ENCODE data around the gene GJC2. TPM values are rescaled to one million over a fixed set of nuclear protein-coding genes. Genes with fewer than 3 reads are reported as not detected.

GJC2 gene
- total RNA-seq, 1 experiment from 2014 or later: 1.2 TPM

GRCh38 chr1:228106800-228107054 is 43.0 kb upstream of the GJC2 start:
- TF ChIP-seq, protein P1, sequence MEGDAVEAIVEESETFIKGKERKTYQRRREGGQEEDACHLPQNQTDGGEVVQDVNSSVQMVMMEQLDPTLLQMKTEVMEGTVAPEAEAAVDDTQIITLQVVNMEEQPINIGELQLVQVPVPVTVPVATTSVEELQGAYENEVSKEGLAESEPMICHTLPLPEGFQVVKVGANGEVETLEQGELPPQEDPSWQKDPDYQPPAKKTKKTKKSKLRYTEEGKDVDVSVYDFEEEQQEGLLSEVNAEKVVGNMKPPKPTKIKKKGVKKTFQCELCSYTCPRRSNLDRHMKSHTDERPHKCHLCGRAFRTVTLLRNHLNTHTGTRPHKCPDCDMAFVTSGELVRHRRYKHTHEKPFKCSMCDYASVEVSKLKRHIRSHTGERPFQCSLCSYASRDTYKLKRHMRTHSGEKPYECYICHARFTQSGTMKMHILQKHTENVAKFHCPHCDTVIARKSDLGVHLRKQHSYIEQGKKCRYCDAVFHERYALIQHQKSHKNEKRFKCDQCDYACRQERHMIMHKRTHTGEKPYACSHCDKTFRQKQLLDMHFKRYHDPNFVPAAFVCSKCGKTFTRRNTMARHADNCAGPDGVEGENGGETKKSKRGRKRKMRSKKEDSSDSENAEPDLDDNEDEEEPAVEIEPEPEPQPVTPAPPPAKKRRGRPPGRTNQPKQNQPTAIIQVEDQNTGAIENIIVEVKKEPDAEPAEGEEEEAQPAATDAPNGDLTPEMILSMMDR (conservative IDR thresholded peaks at IDR 0.05; ENCODE audit: low read depth, low read length): no peak
- no peak for TF ChIP-seq EZH2phosphoT487 (IDR thresholded peaks at IDR 0.05; ENCODE audit: borderline replicate concordance, low read length)
- no peak for TF ChIP-seq EZH2 (IDR thresholded peaks at IDR 0.05; ENCODE audit: low read length, unreplicated experiment)
- no peak overlapping the region for H2AFZ ChIP-seq (ENCODE audit: low read length)
- H3K27me3 ChIP-seq (ENCODE audit: low read length): no peaks in the 10 kb centered on the region
- intact Hi-C loops (cut with micrococcal nuclease): loop anchor here (10.0 kb wide), 1 partner anchor 542 kb away; the partner anchor contains the start of gene ZNF678
- peaks cover 31% of the 10 kb centered on the region for H3K4me1 ChIP-seq (ENCODE audit: insufficient read depth, low read length)
- no TSS peak for BruUV-seq (replicated peaks)
- no peaks in the 10 kb centered on the region for H4K20me1 ChIP-seq (ENCODE audit: low read length)
- peaks cover 17% of the 10 kb centered on the region; the same call in 1 of the 2 replicates for H3K36me3 ChIP-seq (ENCODE audit: low read depth, low read length)
- no peak overlapping the region for H3K4me3 ChIP-seq (ENCODE audit: low read length)
- CTCF ChIA-PET: no interaction called here
- no peaks in the 10 kb centered on the region for H3F3A ChIP-seq (ENCODE audit: low read length, unreplicated experiment)
- peaks cover 38% of the 10 kb centered on the region for H3K79me2 ChIP-seq (ENCODE audit: low read length)
- POLR2A ChIA-PET (ENCODE audit: unreplicated experiment): no interaction called here
- H3K9me2 ChIP-seq (replicated peaks; ENCODE audit: low read length): no peaks in the 10 kb centered on the region
- no peaks in the 10 kb centered on the region for H3K9me3 ChIP-seq (ENCODE audit: low read length)
- H3K27ac ChIP-seq (ENCODE audit: low read length): no peak overlapping the region
- H3K4me2 ChIP-seq (ENCODE audit: low read length): no peak overlapping the region
- DNase-seq: no peak
- ATAC-seq: no peak
- H3K9ac ChIP-seq (ENCODE audit: low read length): no peak overlapping the region

GRCh38 chr1:228107636-228108035 is 42.1 kb upstream of the GJC2 start:
- peak overlapping the region; percentile 86 for H3K4me2 ChIP-seq (ENCODE audit: low read length)

GRCh38 chr1:228108055-228108690 is 41.6 kb upstream of the GJC2 start:
- CTCF ChIA-PET: interaction anchor here (0.6 kb wide), 1 partner anchor 109 kb away, joined by 7 read pairs; no protein-coding TSS in a partner anchor
- H3K9me3 ChIP-seq (ENCODE audit: low read length): no peaks in the 10 kb centered on the region
- peak overlapping the region; percentile 91 for H3K9ac ChIP-seq (ENCODE audit: low read length)
- peaks cover 28% of the 10 kb centered on the region for H3K4me1 ChIP-seq (ENCODE audit: insufficient read depth, low read length)
- H2AFZ ChIP-seq (ENCODE audit: low read length): no peak overlapping the region
- no peaks in the 10 kb centered on the region for H3K27me3 ChIP-seq (ENCODE audit: low read length)
- no peaks in the 10 kb centered on the region for H3F3A ChIP-seq (ENCODE audit: low read length, unreplicated experiment)
- no peak for DNase-seq
- peak overlapping the region; percentile 87 for H3K4me3 ChIP-seq (ENCODE audit: low read length)
- H3K4me2 ChIP-seq (ENCODE audit: low read length): peak overlapping the region; percentile 86
- ATAC-seq: no peak
- peaks cover 17% of the 10 kb centered on the region; the same call in 1 of the 2 replicates for H3K36me3 ChIP-seq (ENCODE audit: low read depth, low read length)
- TF ChIP-seq EZH2phosphoT487 (IDR thresholded peaks at IDR 0.05; ENCODE audit: borderline replicate concordance, low read length) (no peak), EZH2 (IDR thresholded peaks at IDR 0.05; ENCODE audit: low read length, unreplicated experiment) (no peak)
- TF ChIP-seq, protein P1 (conservative IDR thresholded peaks at IDR 0.05; ENCODE audit: low read depth, low read length): no peak
- H3K27ac ChIP-seq (ENCODE audit: low read length): no peak overlapping the region
- H3K9me2 ChIP-seq (replicated peaks; ENCODE audit: low read length): no peaks in the 10 kb centered on the region
- H4K20me1 ChIP-seq (ENCODE audit: low read length): no peaks in the 10 kb centered on the region
- intact Hi-C loops (cut with micrococcal nuclease): loop anchor here (2.0 to 10.0 kb wide), 2 partner anchors 59 to 543 kb away; partner anchors contain the start of gene ZNF678
- POLR2A ChIA-PET (ENCODE audit: unreplicated experiment): no interaction called here
- H3K79me2 ChIP-seq (ENCODE audit: low read length): peaks cover 30% of the 10 kb centered on the region
- BruUV-seq (replicated peaks): no TSS peak

More at GRCh38 chr1:228107636-228108035, 42.1 kb upstream of the GJC2 start:
- no peaks in the 10 kb centered on the region for H4K20me1 ChIP-seq (ENCODE audit: low read length)
- no peaks in the 10 kb centered on the region for H3K9me2 ChIP-seq (replicated peaks; ENCODE audit: low read length)
- no peak for TF ChIP-seq EZH2 (IDR thresholded peaks at IDR 0.05; ENCODE audit: low read length, unreplicated experiment)
- peak overlapping the region; percentile 87 for H3K4me3 ChIP-seq (ENCODE audit: low read length)
- H3K79me2 ChIP-seq (ENCODE audit: low read length): peaks cover 30% of the 10 kb centered on the region
- DNase-seq: no peak
- H3K9ac ChIP-seq (ENCODE audit: low read length): peak overlapping the region; percentile 91
- no TSS peak for BruUV-seq (replicated peaks)
- no peak overlapping the region for H3K27ac ChIP-seq (ENCODE audit: low read length)
- H2AFZ ChIP-seq (ENCODE audit: low read length): no peak overlapping the region
- peaks cover 17% of the 10 kb centered on the region; the same call in 1 of the 2 replicates for H3K36me3 ChIP-seq (ENCODE audit: low read depth, low read length)
- intact Hi-C loops (cut with micrococcal nuclease): loop anchor here (2.0 to 10.0 kb wide), 2 partner anchors 59 to 543 kb away; partner anchors contain the start of gene ZNF678
- ChIA-PET CTCF (interaction anchor here (0.6 kb wide), 1 partner anchor 108 kb away, joined by 7 read pairs; no protein-coding TSS in a partner anchor), POLR2A (ENCODE audit: unreplicated experiment) (no interaction called here)
- H3F3A ChIP-seq (ENCODE audit: low read length, unreplicated experiment): no peaks in the 10 kb centered on the region
- H3K27me3 ChIP-seq (ENCODE audit: low read length): no peaks in the 10 kb centered on the region
- no peak for ATAC-seq
- no peaks in the 10 kb centered on the region for H3K9me3 ChIP-seq (ENCODE audit: low read length)
- H3K4me1 ChIP-seq (ENCODE audit: insufficient read depth, low read length): peaks cover 28% of the 10 kb centered on the region
